A549 (cell line): ENCODE measurements around the gene SPAG17. TPM values are rescaled to one million over a fixed set of nuclear protein-coding genes. Genes with fewer than 3 reads are reported as not detected.

Experiments used
- ATAC-seq, 2 experiments: fragments of 200-7000 bp in 1 of 2; fragments of >200 bp in 1 of 2; cut with Nextera tagmentation in 1 of 2; cut with Tn5 transposase in 1 of 2; 3 replicates each; pipeline versions ENCODE4 v1.8.0 to v1.9.1; 2018 to 2020; ENCODE audit warnings: mild to moderate bottlenecking in 1 of 2, moderate library complexity in 1 of 2
- CTCF ChIA-PET: fragments of 300-600 bp; sonication (Branson Sonifier 250); formaldehyde crosslinking; extraction: SDS; loops from one replicate; lab custom pipeline; 2021; ENCODE audit warnings: antibody characterized with exemption, inconsistent platforms; lab: Yijun Ruan, JAX
- POLR2A ChIA-PET: fragments of 350-600 bp; formaldehyde crosslinking; extraction: SDS; loops from one replicate; lab custom pipeline; 2021; ENCODE audit warnings: antibody characterized with exemption, inconsistent platforms; lab: Yijun Ruan, JAX
- DNase-seq, 2 experiments: peaks; one replicate each; pipeline versions ENCODE4 v3.0.0 to v3.0.0-alpha.2; 2011 to 2016; ENCODE audit warnings: low read depth in 1 of 2, low spot score in 1 of 2
- FAIRE-seq: peaks from 2 replicates; lab custom pipeline; 2011; peaks lifted over from hg19 to GRCh38; lab: Jason Lieb, UNC
- H3K27ac ChIP-seq, 2 experiments: fragments of >200 bp; sonication (Bioruptor Twin); formaldehyde crosslinking; 3 replicates each; pipeline ENCODE4 v1.5.1; 2016 to 2017
- H3K4me1 ChIP-seq: fragments of >200 bp; sonication (Bioruptor Twin); formaldehyde crosslinking; 3 replicates; pipeline ENCODE4 v1.6.1; 2016
- H3K4me2 ChIP-seq: fragments of >200 bp; sonication (Bioruptor Twin); formaldehyde crosslinking; 3 replicates; pipeline ENCODE4 v1.6.1; 2016
- H3K4me3 ChIP-seq: fragments of >200 bp; sonication (Bioruptor Twin); formaldehyde crosslinking; 3 replicates; pipeline ENCODE4 v1.5.1; 2016
- H3K9me3 ChIP-seq: fragments of >200 bp; sonication (Bioruptor Twin); formaldehyde crosslinking; 3 replicates; pipeline ENCODE4 v1.6.1; 2016
- BHLHE40 ChIP-seq: IDR thresholded peaks from 2 replicates; pipeline ENCODE4 v1.6.1; 2012; ENCODE audit warnings: low read depth, low read length, inconsistent platforms
- EHF ChIP-seq: fragments of 250-450 bp; sonication (Bioruptor Pico); IDR thresholded peaks from 2 replicates; pipeline ENCODE4 v1.5.0; 2020; ENCODE audit warnings: mild to moderate bottlenecking
- EP300 ChIP-seq, 2 experiments: fragments of >200 bp; sonication (Bioruptor Twin); formaldehyde crosslinking; IDR thresholded peaks; 2 replicates in 1 of 2; 3 replicates in 1 of 2; pipeline ENCODE4 v1.6.1; 2016 to 2017
- ESRRA ChIP-seq: fragments of 150-350 bp; IDR thresholded peaks from 2 replicates; pipeline ENCODE4 v1.6.1; 2014; ENCODE audit warnings: mild to moderate bottlenecking, low read length, borderline replicate concordance
- FOSB ChIP-seq: fragments of 250-450 bp; sonication (Bioruptor Pico); IDR thresholded peaks from 2 replicates; pipeline ENCODE4 v1.5.0; 2020; ENCODE audit warnings: mild to moderate bottlenecking, moderate library complexity
- FOSL2 ChIP-seq, 2 experiments: fragments of 450-650 bp in 1 of 2; fragments of >200 bp in 1 of 2; sonication (Bioruptor Twin) in 1 of 2; formaldehyde crosslinking; IDR thresholded peaks; 2 replicates each; pipeline versions ENCODE4 v1.5.0 to v1.6.1; 2016 to 2020; ENCODE audit warnings: mild to moderate bottlenecking in 1 of 2, moderate library complexity in 1 of 2
- HEYL ChIP-seq: fragments of 250-450 bp; sonication (Bioruptor Pico); IDR thresholded peaks from 2 replicates; pipeline ENCODE4 v1.8.0; 2021; ENCODE audit warnings: mild to moderate bottlenecking, moderate library complexity
- HOXB13 ChIP-seq: fragments of 250-450 bp; sonication (Bioruptor Pico); IDR thresholded peaks from 2 replicates; pipeline ENCODE4 v1.5.0; 2020; ENCODE audit warnings: low read depth, mild to moderate bottlenecking, moderate library complexity
- JUN ChIP-seq, 2 experiments: fragments of >200 bp; sonication (Bioruptor Twin); formaldehyde crosslinking; IDR thresholded peaks; 2 replicates in 1 of 2; 3 replicates in 1 of 2; pipeline ENCODE4 v1.6.1; 2016 to 2017
- JUNB ChIP-seq: fragments of >200 bp; sonication (Bioruptor Twin); formaldehyde crosslinking; IDR thresholded peaks from 2 replicates; pipeline ENCODE4 v1.6.1; 2016
- KDM5A ChIP-seq: fragments of 200-600 bp; sonication (generic); IDR thresholded peaks from 2 replicates; pipeline ENCODE4 v1.6.1; 2016; ENCODE audit warnings: antibody characterized with exemption, mild to moderate bottlenecking
- PHF8 ChIP-seq: fragments of 200-600 bp; sonication (generic); IDR thresholded peaks from 2 replicates; pipeline ENCODE4 v1.6.1; 2016; ENCODE audit warnings: low read depth, mild to moderate bottlenecking, antibody characterized with exemption, moderate library complexity, borderline replicate concordance
- POLR2AphosphoS2 ChIP-seq: conservative IDR thresholded peaks from 2 replicates; pipeline ENCODE4 v1.6.1; 2012; ENCODE audit warnings: low read length, improper control_type of control experiment, inconsistent platforms
- RAD21 ChIP-seq, 2 experiments: fragments of >200 bp in 1 of 2; sonication (Bioruptor Twin) in 1 of 2; formaldehyde crosslinking in 1 of 2; IDR thresholded peaks in 1 of 2; conservative IDR thresholded peaks in 1 of 2; 2 replicates in 1 of 2; 3 replicates in 1 of 2; pipeline ENCODE4 v1.6.1; 2012 to 2018; ENCODE audit warnings: inconsistent platforms in 1 of 2
- RARB ChIP-seq: fragments of 250-450 bp; sonication (Bioruptor Pico); IDR thresholded peaks from 2 replicates; pipeline ENCODE4 v1.8.0; 2021; ENCODE audit warnings: mild to moderate bottlenecking, moderate library complexity
- RCOR1 ChIP-seq: fragments of 150-350 bp; IDR thresholded peaks from 2 replicates; pipeline ENCODE4 v1.6.1; 2014; ENCODE audit warnings: antibody characterized with exemption, low read length, low read depth
- RNF2 ChIP-seq: fragments of 200-600 bp; sonication (generic); IDR thresholded peaks from 2 replicates; pipeline ENCODE4 v1.6.1; 2016; ENCODE audit warnings: low read depth, mild to moderate bottlenecking, antibody characterized with exemption, moderate library complexity, borderline replicate concordance
- SREBF2 ChIP-seq: fragments of 450-650 bp; IDR thresholded peaks from 2 replicates; pipeline ENCODE4 v1.6.1; 2014; ENCODE audit warnings: mild to moderate bottlenecking, moderate library complexity
- TFCP2L1 ChIP-seq: fragments of 250-450 bp; sonication (Bioruptor Pico); IDR thresholded peaks from 2 replicates; pipeline ENCODE4 v1.5.0; 2021; ENCODE audit warnings: mild to moderate bottlenecking
- TP53 ChIP-seq: fragments of 250-450 bp; sonication (Bioruptor Pico); IDR thresholded peaks from 2 replicates; pipeline ENCODE4 v1.5.0; 2021; ENCODE audit warnings: mild to moderate bottlenecking, moderate library complexity
- ZC3H11A ChIP-seq: fragments of 450-650 bp; IDR thresholded peaks from 2 replicates; pipeline ENCODE4 v1.6.1; 2014; ENCODE audit warnings: antibody characterized with exemption, mild to moderate bottlenecking
- ZFP36 ChIP-seq: fragments of 450-650 bp; IDR thresholded peaks from 2 replicates; pipeline ENCODE4 v1.6.1; 2014; ENCODE audit warnings: borderline replicate concordance; ENCODE audit not compliant: partially characterized antibody
- ZSCAN20 ChIP-seq: fragments of 250-450 bp; sonication (Bioruptor Pico); IDR thresholded peaks from 2 replicates; pipeline ENCODE4 v1.8.0; 2022; ENCODE audit warnings: mild to moderate bottlenecking, moderate library complexity
- WGBS: methylation state at CpG from one replicate; pipeline ENCODE4 v1.1.6; 2017; ENCODE audit errors: missing lambda C conversion rate; 5-methylcytosine and 5-hydroxymethylcytosine counted together
- polyA plus RNA-seq, 4 experiments: library from polyadenylated mRNA; depleted of rRNA in 3 of 4; stranded (reverse); fragments of >200 nt; fragmentation: RNase III in 1 of 4; extraction: RNeasy Plus Mini Kit Qiagen cat#74134 plus additional on column Dnase treatment in 1 of 4; gene quantifications; 2 replicates in 3 of 4; 3 replicates in 1 of 4; pipeline ENCODE4 v1.2.3, GENCODE V29; 2011 to 2017
- TF ChIP-seq, protein P1 (sequence below): fragments of >200 bp; sonication (Bioruptor Twin); formaldehyde crosslinking; IDR thresholded peaks from 2 replicates; pipeline ENCODE4 v1.6.1; 2016
- TF ChIP-seq, protein P2 (sequence below): fragments of 450-650 bp; IDR thresholded peaks from 2 replicates; pipeline ENCODE4 v1.6.1; 2014; ENCODE audit warnings: antibody characterized with exemption
- TF ChIP-seq, protein P3 (sequence below): IDR thresholded peaks from 2 replicates; pipeline ENCODE4 v1.6.1; 2012; ENCODE audit warnings: low read depth, borderline replicate concordance
- TF ChIP-seq, protein P4 (sequence below): fragments of >200 bp; sonication (Bioruptor Twin); formaldehyde crosslinking; IDR thresholded peaks from 3 replicates; pipeline ENCODE4 v1.5.1; 2016
- TF ChIP-seq, protein P5 (sequence below): IDR thresholded peaks from 2 replicates; pipeline ENCODE4 v1.6.1; 2012
- TF ChIP-seq, protein P6 (sequence below): fragments of >200 bp; sonication (Bioruptor Twin); formaldehyde crosslinking; IDR thresholded peaks from 3 replicates; pipeline ENCODE4 v1.6.1; 2016

The SPAG17 gene
- polyA plus RNA-seq, 2 of the 4 experiments (the other 2 are of a cell fraction) = 0.13 TPM; not detected in 1

DNA sequence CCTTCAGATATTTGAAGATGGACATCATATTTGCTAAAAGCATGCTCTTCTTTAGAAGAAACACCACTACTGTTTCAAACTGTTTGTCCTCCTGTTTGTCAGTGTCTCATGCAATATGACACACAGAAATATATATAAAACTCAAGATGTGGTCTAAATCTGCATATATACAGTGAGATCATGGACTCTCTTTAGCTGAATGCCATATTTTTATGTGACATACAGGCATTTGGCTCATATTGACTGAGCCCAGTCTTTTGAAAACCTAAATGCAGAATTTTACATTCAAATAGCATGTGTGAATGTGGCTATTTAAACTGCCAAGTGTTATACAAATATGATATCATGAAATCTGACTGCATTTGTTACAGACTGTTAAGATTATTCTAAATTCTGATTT lies 274.0 kb downstream of the SPAG17 start:
- H3K4me2 ChIP-seq = no peak overlapping the region
- POLR2A ChIA-PET = no interaction called here
- TF ChIP-seq ZC3H11A = no peak
- no peak for TF ChIP-seq RCOR1
- TF ChIP-seq, protein P1, sequence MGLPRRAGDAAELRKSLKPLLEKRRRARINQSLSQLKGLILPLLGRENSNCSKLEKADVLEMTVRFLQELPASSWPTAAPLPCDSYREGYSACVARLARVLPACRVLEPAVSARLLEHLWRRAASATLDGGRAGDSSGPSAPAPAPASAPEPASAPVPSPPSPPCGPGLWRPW = no peak
- TF ChIP-seq HEYL (CRISPR knock-in tag) = no peak
- TF ChIP-seq RARB (CRISPR knock-in tag) = no peak
- TF ChIP-seq, protein P2, sequence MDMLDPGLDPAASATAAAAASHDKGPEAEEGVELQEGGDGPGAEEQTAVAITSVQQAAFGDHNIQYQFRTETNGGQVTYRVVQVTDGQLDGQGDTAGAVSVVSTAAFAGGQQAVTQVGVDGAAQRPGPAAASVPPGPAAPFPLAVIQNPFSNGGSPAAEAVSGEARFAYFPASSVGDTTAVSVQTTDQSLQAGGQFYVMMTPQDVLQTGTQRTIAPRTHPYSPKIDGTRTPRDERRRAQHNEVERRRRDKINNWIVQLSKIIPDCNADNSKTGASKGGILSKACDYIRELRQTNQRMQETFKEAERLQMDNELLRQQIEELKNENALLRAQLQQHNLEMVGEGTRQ = no peak
- TF ChIP-seq RNF2 = no peak
- TF ChIP-seq ZFP36 = no peak
- no peak for TF ChIP-seq RAD21 (conservative IDR thresholded peaks at IDR 0.05 in 1 of 2, IDR thresholded peaks at IDR 0.05 in 1 of 2)
- no peak for TF ChIP-seq SREBF2
- TF ChIP-seq, all 56 proteins: peak for 0
- DNase-seq (no peak), FAIRE-seq (no peak), ATAC-seq (no peak)
- no peaks in the 10 kb centered on the region for H3K9me3 ChIP-seq
- no peak overlapping the region for H3K4me3 ChIP-seq
- no peak overlapping the region for H3K27ac ChIP-seq
- no peaks in the 10 kb centered on the region for H3K4me1 ChIP-seq
- CTCF ChIA-PET = interaction anchor here (0.6 to 1.3 kb wide), 2 partner anchors 11 to 16 kb away, joined by 3 read pairs; no protein-coding TSS in a partner anchor

DNA sequence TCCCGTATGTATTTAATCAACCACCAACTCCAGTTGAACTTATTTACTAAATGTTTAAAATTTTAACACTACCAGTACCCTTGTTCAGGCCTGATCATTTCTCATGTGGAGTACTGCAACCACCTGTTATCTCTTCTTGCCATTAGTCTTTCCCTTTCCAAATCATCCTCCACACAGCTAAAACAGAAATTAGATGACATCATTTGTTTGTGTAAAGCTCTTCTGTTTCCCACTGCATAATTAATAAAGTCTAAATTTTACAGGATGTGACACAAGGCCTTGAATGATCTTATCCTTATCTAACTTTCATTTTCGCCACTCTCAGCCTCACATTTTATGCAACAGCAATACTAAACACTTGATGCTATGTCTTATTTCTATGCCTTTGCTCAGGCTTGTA lies 280.0 kb downstream of the SPAG17 start:
- no peak for DNase-seq
- ChIA-PET POLR2A (no interaction called here), CTCF (interaction anchor here (1.3 kb wide), 1 partner anchor 9 kb away, joined by 4 read pairs; no protein-coding TSS in a partner anchor)
- H3K4me2 ChIP-seq = no peak overlapping the region
- WGBS = 96% methylated on average over 2 of the region's 2 CpGs
- ATAC-seq = no peak
- H3K27ac ChIP-seq = no peak overlapping the region
- H3K4me3 ChIP-seq = no peak overlapping the region
- H3K4me1 ChIP-seq = no peaks in the 10 kb centered on the region
- TF ChIP-seq JUN (IDR thresholded peaks at IDR 0.05) (no peak), TP53 (CRISPR knock-in tag) (no peak), EHF (CRISPR knock-in tag) (no peak), BHLHE40 (no peak), FOSB (no peak), PHF8 (no peak), RNF2 (no peak), EP300 (IDR thresholded peaks at IDR 0.05) (no peak)
- TF ChIP-seq, protein P3, sequence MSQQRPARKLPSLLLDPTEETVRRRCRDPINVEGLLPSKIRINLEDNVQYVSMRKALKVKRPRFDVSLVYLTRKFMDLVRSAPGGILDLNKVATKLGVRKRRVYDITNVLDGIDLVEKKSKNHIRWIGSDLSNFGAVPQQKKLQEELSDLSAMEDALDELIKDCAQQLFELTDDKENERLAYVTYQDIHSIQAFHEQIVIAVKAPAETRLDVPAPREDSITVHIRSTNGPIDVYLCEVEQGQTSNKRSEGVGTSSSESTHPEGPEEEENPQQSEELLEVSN = no peak
- TF ChIP-seq, protein P2 = no peak
- no peak for FAIRE-seq
- no peaks in the 10 kb centered on the region for H3K9me3 ChIP-seq

DNA sequence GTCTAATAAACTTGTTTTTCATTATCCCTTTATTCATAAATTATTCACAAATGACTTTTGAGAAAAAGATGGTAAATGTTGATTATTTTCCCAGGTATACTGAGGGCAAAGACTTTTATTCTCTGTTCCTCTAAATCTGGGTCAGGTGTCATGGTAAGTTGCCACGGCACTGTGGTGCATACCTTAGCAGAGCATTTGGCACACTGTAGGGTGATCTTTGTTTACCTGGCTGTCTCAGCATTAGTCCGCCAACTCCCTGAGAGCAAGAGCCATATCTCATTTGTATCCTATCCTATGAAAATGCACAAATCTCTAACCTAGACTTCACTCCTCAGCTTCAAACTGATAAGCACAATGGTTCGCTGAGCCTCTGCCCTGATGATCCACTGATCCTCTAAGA lies 280.5 kb downstream of the SPAG17 start:
- Histone ChIP-seq H3K4me2 (no peak overlapping the region), H3K27ac (no peak overlapping the region), H3K9me3 (no peaks in the 10 kb centered on the region), H3K4me3 (no peak overlapping the region), H3K4me1 (no peaks in the 10 kb centered on the region)
- ChIA-PET CTCF (interaction anchor here (1.3 kb wide), 1 partner anchor 9 kb away, joined by 4 read pairs; no protein-coding TSS in a partner anchor), POLR2A (no interaction called here)
- ATAC-seq (no peak), DNase-seq (no peak), FAIRE-seq (no peak)
- 90% methylated on average over 3 of the region's 3 CpGs for WGBS
- TF ChIP-seq TFCP2L1 (CRISPR knock-in tag) (no peak), ZFP36 (no peak), ZSCAN20 (CRISPR knock-in tag) (no peak), PHF8 (no peak), POLR2AphosphoS2 (no peak), KDM5A (no peak), HOXB13 (CRISPR knock-in tag) (no peak), ESRRA (no peak), JUNB (no peak), TP53 (CRISPR knock-in tag) (no peak), EHF (CRISPR knock-in tag) (no peak), FOSL2 (IDR thresholded peaks at IDR 0.05) (no peak), FOSL2 (CRISPR knock-in tag; IDR thresholded peaks at IDR 0.05) (no peak), RCOR1 (no peak)
- TF ChIP-seq, protein P4, sequence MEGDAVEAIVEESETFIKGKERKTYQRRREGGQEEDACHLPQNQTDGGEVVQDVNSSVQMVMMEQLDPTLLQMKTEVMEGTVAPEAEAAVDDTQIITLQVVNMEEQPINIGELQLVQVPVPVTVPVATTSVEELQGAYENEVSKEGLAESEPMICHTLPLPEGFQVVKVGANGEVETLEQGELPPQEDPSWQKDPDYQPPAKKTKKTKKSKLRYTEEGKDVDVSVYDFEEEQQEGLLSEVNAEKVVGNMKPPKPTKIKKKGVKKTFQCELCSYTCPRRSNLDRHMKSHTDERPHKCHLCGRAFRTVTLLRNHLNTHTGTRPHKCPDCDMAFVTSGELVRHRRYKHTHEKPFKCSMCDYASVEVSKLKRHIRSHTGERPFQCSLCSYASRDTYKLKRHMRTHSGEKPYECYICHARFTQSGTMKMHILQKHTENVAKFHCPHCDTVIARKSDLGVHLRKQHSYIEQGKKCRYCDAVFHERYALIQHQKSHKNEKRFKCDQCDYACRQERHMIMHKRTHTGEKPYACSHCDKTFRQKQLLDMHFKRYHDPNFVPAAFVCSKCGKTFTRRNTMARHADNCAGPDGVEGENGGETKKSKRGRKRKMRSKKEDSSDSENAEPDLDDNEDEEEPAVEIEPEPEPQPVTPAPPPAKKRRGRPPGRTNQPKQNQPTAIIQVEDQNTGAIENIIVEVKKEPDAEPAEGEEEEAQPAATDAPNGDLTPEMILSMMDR = no peak
- TF ChIP-seq, protein P5, sequence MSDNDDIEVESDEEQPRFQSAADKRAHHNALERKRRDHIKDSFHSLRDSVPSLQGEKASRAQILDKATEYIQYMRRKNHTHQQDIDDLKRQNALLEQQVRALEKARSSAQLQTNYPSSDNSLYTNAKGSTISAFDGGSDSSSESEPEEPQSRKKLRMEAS = no peak
- TF ChIP-seq, protein P6, sequence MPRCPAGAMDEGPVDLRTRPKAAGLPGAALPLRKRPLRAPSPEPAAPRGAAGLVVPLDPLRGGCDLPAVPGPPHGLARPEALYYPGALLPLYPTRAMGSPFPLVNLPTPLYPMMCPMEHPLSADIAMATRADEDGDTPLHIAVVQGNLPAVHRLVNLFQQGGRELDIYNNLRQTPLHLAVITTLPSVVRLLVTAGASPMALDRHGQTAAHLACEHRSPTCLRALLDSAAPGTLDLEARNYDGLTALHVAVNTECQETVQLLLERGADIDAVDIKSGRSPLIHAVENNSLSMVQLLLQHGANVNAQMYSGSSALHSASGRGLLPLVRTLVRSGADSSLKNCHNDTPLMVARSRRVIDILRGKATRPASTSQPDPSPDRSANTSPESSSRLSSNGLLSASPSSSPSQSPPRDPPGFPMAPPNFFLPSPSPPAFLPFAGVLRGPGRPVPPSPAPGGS = no peak
